HG02763 (cell line): ENCODE measurements around the gene MRPL54.

Source experiments
- ATAC-seq: cut with Tn5 transposase; IDR thresholded peaks from one replicate; pipeline ENCODE4 v1.9.1; 2021; ENCODE audit warnings: mild to moderate bottlenecking, moderate library complexity; ENCODE audit not compliant: unreplicated experiment

MRPL54 gene

DNA sequence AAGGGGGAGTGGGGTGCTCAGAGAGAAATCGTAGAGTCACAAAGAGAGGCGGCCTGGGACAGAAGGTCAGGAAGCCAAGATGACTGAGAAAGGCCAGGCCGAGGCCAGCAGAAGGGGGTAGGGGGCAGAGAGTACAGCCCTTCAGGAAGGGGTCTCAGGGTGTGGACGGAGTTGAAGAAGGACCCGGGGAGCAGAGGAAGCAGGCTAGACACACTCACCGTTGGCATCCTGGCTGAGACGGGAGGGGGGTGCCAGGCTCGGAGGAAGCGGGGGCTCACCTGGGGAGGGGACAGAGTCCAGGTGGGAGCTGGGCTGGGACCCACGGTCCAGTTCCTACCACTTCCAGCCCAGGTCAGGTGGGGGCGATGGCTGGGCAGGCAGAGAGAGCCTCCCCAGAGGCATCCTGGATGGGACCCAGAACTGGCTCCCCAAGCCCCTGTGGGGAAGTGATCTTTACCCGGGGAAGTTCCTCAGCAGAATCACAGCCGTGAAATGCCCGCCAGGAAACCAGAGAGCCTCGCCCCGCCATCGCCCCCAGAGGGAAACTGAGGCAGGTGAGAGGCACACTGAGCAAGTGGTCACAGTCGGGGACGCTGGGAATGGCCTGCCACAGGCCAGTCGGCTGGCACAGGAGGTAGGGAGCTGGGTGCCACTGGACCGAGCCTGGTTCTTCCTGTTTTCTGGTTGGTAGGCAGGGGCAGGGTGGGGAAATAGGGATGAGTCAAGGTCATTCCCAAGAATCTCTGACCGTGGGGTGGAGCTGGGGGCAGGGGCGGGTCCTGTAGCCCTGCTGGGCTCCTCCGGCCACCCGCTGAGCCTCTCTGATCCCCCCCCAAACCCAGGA is 22.3 kb downstream of the MRPL54 start:
- no peak for ATAC-seq

DNA sequence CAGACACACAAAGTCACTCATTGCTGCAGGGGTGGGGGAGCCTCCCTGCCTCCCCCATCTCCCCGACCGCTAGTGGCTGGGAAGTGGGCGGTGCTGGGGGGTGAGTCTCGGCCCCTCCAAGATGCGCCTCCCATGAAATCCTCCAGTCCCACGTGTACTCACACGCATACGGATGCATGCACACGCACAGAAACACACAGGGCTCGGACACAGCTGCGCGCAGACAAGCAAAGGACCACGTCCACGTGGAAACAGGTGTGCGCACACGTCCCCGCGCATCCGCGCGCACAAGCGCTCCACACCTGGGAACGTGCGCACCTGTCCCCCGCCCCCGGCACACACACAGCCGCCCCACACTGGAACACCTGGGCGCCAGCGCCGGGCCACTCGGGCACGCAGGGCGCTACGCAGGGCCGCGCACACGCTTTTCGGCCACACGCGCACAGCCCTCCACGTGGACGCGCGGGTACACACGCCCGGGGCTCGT is 23.0 kb downstream of the MRPL54 start:
- ATAC-seq, result no peak

DNA sequence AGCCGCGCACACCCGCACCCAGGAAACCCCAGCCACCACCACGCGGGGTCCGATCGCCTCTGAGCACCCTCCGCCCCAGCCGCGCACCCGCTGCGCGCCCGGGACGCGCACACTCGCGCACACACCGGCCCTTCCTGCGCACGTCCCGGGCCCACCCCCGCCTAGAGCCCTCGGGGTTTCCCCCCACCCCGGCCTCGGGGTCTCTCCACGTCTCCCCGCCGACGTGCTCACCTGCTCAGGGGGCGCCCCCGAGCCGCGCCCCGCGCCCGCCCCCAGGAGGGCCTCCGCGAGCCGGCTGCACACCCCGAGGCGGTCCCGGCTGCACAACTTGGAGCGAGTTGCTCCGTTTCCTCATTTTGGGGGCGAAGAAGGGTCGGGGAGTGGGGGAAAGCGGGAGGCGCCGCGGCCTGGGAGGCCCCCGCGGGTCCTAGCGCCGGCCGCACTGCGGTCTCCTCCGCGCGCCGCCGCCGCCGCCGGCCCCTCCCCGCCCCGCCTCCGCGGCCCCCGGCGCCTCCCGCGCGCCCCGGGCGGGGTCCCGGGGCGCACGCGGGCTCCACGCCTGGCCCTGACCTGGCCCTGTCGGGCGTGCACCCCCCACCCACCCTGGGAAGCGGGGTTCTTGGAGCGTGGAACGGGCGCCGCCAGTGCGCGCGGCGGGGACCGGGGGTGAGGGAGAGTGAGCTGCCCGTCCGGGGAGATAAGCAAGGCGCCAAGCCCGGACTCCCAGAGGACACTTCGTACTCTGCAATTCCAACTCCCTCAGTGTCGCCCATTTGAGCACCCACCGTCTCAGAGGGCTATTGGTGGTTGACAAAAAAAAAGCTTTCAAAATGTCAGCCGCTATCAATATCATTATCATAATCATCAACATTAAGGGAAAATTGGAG is 23.7 kb downstream of the MRPL54 start, which contains the start of gene MATK:
TSS of gene MATK (minus strand) at position 444 of the 887 bp plus-strand sequence. CDS start 1,246 bp downstream, outside the sequence.
- no peak for ATAC-seq

DNA sequence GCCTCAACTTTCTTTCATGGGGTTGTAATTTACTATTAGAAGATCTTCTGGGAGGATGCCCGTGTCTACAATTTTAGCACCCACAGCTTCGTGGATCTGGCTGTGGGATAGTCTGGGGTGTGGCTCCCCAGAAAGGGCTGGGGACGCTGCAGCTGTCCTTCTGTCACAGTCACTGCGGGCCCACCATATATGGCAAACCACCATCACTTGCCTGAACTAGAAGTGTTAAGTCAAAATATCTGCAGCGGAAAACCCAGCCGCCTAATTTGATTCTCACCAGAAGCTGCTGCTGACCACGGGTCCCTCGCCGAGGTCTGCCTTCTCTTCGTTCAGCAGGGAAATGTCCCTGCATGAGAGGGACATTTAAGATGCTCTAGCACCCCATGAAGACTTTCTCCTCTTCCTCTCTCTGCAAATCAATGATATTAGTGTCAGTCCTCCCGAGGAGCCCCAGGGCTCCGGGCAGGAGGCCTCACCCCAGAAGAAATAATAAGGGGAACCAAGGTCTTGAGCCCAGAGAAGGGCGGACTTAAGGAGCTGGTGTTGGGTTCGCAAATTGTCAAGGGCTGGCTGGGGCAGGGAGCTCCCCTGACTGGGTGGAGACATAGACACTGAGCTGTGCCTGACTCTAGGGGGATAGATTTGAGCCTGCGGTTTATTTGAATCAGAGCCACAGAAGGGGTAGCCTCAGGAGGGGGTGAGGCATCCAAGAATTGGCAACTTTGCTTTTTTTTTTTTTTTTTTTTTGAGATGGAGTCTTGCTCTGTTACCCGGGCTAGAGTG is 26.7 kb downstream of the MRPL54 start:
- no peak for ATAC-seq

DNA sequence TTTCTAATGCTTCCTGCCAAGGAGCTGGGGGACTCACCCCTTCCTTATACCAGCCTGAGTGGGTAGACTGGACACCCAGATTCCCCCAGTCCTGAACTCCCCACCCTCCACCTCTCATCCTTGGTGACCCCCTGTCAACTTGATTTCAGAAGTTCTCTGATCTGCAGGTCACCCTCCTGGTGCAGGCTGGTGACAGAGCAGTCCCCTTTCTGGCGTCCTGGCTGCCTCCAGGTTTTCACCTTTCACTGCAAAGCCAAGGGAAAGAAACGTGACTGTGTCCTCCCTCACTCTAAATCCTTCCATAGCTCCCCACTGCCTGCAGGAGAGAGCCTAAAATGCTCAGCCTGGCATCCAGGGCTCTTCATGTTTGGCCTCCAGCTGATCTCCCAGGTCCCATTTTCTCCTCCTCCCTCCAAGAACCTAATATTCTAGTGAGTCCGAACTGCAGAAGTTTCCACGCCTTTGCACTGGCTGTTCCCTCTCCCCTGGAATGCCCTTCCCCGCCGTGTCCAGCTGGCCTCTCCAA is 27.8 kb downstream of the MRPL54 start:
- no peak for ATAC-seq

DNA sequence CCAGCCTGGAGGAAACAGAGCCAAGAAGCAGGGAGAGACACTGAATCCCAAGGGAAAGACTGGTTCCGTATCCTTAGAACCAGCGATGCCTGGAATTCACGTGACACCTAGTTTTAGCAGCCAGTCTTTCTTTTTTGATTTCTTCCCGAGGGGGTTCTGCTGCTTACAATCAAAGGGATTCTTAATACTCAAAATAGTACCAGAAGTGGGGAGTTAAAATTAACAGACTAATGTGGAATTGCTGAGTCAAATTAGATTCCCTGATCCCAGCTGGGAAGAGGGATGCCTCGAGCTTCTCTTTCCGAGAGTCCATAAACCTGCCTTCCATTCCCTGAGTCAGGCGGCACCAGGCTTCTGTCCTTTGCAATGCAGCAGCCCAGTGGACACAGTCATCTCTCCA is 28.5 kb downstream of the MRPL54 start:
- no peak for ATAC-seq

DNA sequence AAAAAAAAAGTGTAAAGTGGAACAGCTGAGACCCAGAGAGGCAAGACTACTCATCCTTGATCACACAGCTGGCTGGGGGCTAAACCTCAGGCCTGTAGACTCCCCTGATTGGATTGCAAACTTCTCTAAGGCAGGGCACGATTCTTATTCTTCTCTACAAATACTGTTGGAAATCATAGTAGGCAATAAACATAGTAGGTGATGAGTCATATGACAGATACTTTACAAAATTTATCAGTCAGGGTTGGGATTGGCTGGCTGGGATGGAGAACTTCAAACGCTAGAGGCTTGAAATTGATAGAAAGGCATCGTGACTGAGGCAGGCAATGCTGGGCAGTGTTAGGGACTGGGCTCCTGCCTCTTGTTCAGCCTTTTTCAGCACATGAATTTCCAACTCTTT is 29.6 kb downstream of the MRPL54 start:
- ATAC-seq, result no peak

DNA sequence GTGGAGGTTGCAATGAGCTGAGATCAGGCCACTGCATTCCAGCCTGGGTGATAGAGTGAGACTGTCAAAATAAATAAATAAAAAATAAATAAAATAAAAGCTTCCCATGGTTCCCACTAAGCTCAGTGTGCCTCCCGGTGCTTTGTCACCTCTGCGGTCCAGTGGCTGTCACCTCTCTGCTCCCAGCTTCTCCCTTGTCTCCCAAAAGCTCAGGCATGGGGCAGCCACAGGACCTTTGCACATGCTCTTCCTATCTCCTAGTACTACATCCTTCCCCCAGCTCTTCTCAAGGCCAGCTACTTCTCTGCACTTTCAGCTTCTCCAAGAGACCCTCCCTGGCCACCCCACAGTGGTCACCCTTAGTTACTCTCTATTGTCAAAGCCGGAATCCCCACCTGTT is 31.3 kb downstream of the MRPL54 start:
- no peak for ATAC-seq

DNA sequence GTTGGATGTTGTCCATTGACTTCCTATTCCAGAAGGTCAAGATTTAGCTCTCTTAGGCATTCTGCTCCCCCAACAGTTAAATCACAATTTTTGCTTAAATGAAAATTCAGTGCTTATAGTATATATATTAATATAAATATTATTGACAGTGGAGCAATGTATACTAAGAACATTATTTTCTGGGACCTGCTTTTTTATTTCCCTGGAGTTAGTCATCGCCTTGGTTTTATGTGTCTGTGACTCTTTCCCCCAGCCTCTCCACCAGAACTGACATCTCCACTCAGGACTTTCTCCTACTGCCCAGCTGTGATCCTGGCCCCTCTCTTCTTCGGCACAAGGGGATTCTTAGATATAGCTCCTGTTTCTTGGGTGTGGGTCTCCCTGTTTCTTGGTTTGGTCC is 33.9 kb downstream of the MRPL54 start:
- no peak for ATAC-seq

DNA sequence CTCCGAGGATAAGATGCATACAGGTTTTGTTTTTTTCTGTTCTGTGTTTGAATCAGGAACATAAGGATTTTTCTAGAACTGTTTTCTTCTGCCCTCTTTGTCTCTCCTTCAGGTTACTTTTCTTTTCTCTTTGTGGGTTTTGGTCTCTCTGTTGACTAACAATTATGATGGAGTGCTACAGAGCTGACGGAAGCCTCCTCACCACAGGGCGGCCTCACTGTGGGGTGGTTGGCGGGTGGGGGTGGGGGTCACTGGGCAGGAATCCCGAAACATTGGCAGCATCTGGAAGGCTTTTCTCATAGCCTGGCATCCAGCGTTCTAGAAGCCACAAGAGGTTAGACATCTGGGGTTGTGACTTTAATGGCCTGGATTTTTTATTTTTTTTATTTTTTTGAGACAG is 35.7 kb downstream of the MRPL54 start:
- no peak for ATAC-seq

DNA sequence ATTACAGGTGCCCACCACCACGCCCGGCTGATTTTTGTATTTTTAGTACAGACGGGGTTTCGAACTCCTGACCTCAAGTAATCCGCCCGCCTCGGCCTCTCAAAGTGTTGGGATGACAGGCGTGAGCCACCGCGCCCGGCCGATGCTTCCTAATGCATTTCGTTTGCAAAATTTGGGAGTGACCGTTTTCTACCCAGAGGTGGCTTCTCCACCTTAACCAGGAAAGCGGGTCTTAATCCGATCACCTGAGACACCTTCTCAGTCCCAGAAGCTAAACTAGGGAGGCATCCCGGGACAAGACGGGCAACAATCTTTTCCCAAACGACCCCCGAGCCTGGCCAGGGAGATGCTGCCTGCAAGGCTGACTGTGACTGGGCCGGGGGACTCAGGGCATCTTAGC is 38.5 kb downstream of the MRPL54 start:
- no peak for ATAC-seq

DNA sequence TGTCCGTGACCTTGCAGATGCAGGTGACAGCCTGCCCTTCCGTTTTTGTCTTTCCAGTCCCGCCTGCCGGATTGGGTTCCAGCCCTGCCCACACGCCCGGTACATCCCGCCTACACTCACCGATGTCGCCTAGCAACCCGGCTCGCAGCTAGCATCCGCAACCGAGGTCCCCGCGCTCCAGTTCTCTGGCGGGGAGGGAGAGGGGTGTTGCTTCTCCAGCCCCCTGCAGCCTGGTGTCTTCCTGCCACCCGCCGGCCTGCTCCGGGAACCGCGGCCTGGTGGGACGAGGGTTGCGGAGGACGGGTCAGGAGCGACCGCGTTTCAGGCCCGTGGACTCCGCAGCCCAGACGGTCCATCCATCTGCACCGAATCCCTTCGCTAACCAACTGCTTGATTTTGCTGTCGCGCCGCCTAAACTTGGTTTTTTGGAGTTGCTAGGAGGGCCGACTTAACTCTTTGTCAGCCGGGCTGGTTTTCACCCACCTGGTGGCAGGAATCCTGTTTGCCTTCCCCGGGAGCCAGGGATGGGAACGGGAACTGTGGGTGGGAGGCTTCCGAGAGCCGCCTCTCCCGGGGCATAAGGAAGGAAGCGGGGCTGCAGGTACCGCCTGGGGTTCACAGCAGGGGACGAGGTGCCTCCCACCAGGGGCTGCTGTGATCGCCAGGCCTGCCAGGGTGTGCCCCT is 39.1 kb downstream of the MRPL54 start:
- ATAC-seq, result no peak

DNA sequence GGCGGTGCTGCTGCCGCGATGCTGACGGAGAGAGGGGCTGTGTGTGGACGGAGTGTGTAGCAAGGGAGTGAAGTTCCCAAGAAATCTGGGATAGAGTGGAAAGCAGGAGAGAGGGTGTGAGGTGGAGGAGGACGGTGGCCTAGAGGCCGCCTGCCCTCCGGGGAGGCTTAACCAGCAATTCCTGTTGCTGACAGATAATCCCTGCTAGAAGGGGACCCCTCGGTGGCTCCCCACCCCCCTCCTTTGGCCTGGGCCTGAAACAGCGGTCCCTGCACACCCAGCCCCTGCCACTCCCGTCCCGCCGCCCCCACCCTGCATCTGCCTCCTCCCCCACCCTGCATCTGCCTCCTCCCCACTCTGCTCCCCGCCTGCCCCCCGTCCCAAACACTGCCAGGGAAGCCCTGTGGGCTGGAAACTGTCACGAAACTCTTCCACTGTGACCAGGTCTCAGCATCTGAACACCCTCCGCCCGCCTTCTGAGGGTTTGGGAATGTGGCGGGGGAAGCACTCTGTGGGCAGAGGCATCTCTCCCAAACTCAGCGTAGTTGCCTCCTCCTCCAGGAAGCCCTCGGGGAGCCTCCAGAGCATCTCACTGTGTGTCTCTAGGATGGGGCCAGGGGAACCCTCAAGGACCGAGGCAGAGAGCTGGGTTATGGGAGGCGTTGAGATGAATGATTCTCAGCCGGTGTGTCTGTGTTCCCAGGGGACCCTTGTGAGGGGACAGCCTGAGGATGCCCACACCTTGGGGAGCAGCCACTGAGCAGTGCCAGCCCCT is 40.8 kb downstream of the MRPL54 start:
- ATAC-seq, result no peak

DNA sequence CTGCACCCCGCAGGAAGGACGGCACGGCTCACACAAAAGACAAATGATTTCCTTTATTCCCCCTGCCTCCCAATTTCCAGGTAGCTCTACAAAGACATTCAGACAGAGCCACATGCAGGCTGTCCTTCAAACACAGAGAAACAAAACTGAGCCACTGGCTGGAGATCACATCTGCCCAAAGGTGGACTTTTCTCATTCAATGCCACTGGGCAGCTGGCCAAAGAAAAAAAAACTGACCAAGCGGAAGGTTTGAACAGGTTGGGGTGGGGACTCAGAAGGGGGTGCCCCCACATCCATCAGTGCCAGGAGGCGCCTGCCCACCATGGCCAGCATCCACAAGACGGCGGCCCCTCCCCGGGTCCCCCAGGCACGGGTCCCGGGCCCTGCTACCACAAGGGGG is 41.5 kb downstream of the MRPL54 start:
- ATAC-seq, result no peak

DNA sequence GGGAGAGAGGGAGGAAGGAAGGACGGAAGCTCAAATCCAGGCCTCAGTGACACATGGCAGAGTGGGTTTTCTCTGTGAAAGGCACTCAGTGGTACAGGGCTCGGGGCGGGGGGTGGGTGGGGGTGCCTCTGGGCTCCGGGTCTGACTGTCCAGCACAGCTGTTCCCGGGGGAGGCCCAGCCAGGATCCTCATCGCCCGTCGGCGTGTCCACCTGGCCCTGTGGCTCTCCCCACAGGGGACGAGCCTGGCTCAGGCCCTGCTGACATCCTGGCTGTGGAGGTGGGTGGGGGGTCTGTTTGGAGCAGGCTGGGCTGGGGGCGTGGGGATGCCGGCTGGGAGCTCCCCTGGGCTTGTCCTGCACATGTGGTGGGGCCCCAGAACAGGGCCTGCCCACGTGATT is 41.9 kb downstream of the MRPL54 start:
- no peak for ATAC-seq

DNA sequence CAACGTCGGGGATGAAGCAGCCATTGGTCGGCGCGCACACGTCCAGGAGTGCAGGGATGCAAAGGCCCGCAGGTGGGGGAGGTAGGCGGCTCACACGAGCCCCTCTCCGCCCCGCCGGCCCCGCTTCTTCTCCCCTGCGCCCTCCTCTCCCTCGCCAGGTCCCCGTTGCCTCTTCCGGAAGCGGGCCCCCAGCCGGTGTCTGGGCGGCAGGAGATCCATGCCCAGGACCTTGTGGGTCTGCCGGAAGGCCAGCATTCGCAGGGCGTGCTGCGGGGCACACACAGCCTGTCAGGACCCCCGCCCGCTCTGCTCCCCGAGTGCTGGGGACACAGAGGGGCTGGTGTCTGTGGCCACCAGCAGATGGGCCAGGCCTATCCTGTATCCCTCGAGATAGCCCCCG is 43.4 kb downstream of the MRPL54 start:
- ATAC-seq, result no peak

DNA sequence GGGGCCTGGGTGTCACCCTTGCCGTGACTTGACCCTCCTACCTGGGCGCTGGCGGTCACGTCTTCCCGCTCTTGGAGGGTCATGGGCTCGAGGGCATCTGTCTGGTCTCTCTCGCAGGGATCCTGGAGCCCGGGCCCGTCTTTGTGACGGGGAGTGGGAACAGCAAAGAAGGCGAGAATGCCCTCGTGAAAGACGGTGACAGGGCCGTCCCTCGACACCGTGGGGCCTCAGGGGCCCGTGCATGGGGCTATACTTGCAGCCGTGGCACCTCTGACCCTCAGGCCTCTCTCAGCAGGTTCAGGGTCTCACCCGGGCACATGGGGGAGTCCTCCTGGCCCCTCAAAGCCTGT is 44.6 kb downstream of the MRPL54 start:
- no peak for ATAC-seq

DNA sequence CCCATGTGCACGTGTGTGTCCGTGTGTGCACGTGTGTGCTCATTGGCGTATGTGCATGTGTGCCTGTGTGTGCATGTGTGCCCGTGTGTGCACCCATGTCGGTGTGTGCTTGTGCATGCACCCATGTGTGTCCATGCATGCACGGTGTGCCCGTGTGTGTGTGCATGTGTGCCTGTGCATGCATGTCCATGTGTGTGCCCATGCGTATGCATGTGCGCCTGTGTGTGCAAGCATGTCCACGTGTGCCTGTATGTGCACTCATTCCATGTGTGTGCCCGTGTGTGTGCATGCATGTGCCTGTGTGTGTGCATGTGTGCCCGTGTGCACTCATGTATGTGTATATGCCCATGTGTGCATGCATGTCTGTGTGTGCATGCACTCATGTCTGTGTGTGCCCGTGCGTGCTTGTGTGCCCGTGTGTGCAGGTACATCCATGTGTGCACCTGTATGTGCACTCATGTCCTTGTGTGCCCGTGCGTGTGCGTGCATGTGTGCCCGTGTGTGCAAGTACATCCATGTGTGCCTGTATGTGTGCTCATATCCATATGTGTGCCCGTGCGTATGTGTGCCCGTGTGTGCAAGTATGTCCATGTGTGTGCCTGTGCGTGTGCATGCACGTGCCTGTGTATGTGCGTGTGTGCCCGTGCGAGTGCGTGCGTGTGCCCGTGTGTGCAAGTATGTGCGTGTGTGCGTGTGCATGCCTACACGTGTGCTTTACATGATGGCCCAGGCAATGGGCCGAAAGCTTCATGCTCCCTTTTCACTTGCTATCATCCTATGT is 45.3 kb downstream of the MRPL54 start:
- no peak for ATAC-seq
